IMR-90 (cell line): ENCODE results near the gene SORCS1. TPM values are rescaled to one million over a fixed set of nuclear protein-coding genes. Genes with fewer than 3 reads are reported as not detected.

ENCODE experiments used
- ATAC-seq: fragments of 200-7000 bp; cut with Tn5 transposase; 2 replicates; pipeline ENCODE4 v1.9.1; 2020; ENCODE audit warnings: low read depth, mild to moderate bottlenecking, moderate library complexity
- BruUV-seq: library from RNA; stranded (reverse); fragments of 400-500 nt; replicated peaks from 2 replicates; lab custom pipeline; 2021; lab: Mats Ljungman, UMichigan
- CTCF ChIA-PET: fragments of 300-600 bp; formaldehyde crosslinking; extraction: SDS; loops from one replicate; lab custom pipeline; 2021; ENCODE audit warnings: antibody characterized with exemption; lab: Yijun Ruan, JAX
- POLR2A ChIA-PET: fragments of 300-600 bp; sonication (Branson Sonifier 250); formaldehyde crosslinking; loops from one replicate; lab custom pipeline; 2022; ENCODE audit warnings: antibody characterized with exemption; ENCODE audit not compliant: unreplicated experiment; lab: Charles Lee
- DNase-seq: peaks from one replicate; pipeline ENCODE4 v3.0.0; 2013
- H2AFZ ChIP-seq: replicated peaks from 2 replicates; pipeline ENCODE3; 2013; ENCODE audit warnings: low read length, mild to moderate bottlenecking; ENCODE audit not compliant: poor library complexity
- H2AK5ac ChIP-seq: 2 replicates; pipeline ENCODE4 v1.6.1; 2013; ENCODE audit warnings: low read depth, low read length, inconsistent platforms
- H2AK9ac ChIP-seq: replicated peaks from 2 replicates; pipeline ENCODE3; 2013; ENCODE audit warnings: mild to moderate bottlenecking, low read depth, low read length, moderate library complexity; ENCODE audit not compliant: poor library complexity
- H2BK120ac ChIP-seq: 2 replicates; pipeline ENCODE4 v1.6.1; 2013; ENCODE audit warnings: low read depth, low read length, inconsistent platforms
- H2BK15ac ChIP-seq: 3 replicates; pipeline ENCODE4 v1.6.1; 2013; ENCODE audit warnings: low read depth, low read length, inconsistent platforms
- H2BK20ac ChIP-seq: 2 replicates; pipeline ENCODE4 v1.6.1; 2013; ENCODE audit warnings: low read depth, mild to moderate bottlenecking, inconsistent platforms, low read length, moderate library complexity
- H2BK5ac ChIP-seq: 2 replicates; pipeline ENCODE4 v1.6.1; 2013; ENCODE audit warnings: mild to moderate bottlenecking, low read depth, low read length, inconsistent platforms; ENCODE audit not compliant: poor library complexity, severe bottlenecking
- H3K14ac ChIP-seq: replicated peaks from 2 replicates; pipeline ENCODE4 v1.6.1; 2013; ENCODE audit warnings: low read depth, low read length, inconsistent platforms
- H3K18ac ChIP-seq: 2 replicates; pipeline ENCODE4 v1.6.1; 2013; ENCODE audit warnings: low read depth, low read length, control low read depth
- H3K23ac ChIP-seq: 2 replicates; pipeline ENCODE4 v1.6.1; 2013; ENCODE audit warnings: low read depth, low read length, inconsistent platforms
- H3K27ac ChIP-seq: 2 replicates; pipeline ENCODE4 v1.5.1; 2013; ENCODE audit warnings: mild to moderate bottlenecking, control low read depth, low read length; ENCODE audit not compliant: insufficient read depth
- H3K27me3 ChIP-seq: 2 replicates; pipeline ENCODE4 v1.6.1; 2013; ENCODE audit warnings: low read length; ENCODE audit not compliant: control insufficient read depth, insufficient read depth
- H3K36me3 ChIP-seq: 2 replicates; pipeline ENCODE4 v1.6.1; 2013; ENCODE audit warnings: low read length, mixed read lengths; ENCODE audit not compliant: control insufficient read depth, insufficient read depth
- H3K4ac ChIP-seq: 2 replicates; pipeline ENCODE4 v1.6.1; 2013; ENCODE audit warnings: low read depth, low read length, inconsistent platforms
- H3K4me1 ChIP-seq: 2 replicates; pipeline ENCODE4 v1.6.1; 2013; ENCODE audit warnings: low read length, mixed read lengths; ENCODE audit not compliant: control insufficient read depth, insufficient read depth
- H3K4me2 ChIP-seq: 2 replicates; pipeline ENCODE4 v1.6.1; 2013; ENCODE audit warnings: low read depth, mild to moderate bottlenecking, control low read depth, low read length, moderate library complexity
- H3K4me3 ChIP-seq: 2 replicates; pipeline ENCODE4 v1.5.1; 2013; ENCODE audit warnings: low read depth, mild to moderate bottlenecking, control low read depth, low read length, moderate library complexity; ENCODE audit not compliant: insufficient read depth
- H3K56ac ChIP-seq: 2 replicates; pipeline ENCODE4 v1.6.1; 2013; ENCODE audit warnings: low read length, inconsistent platforms; ENCODE audit not compliant: insufficient read depth; ENCODE audit errors: extremely low read depth
- H3K79me1 ChIP-seq, 2 experiments: 2 replicates each; pipeline ENCODE4 v1.6.1; 2013; ENCODE audit warnings: low read length in 2 of 2, inconsistent platforms in 1 of 2, low read depth in 1 of 2
- H3K9ac ChIP-seq: 2 replicates; pipeline ENCODE4 v1.6.1; 2013; ENCODE audit warnings: low read depth, low read length, control low read depth
- H3K9me1 ChIP-seq: 2 replicates; pipeline ENCODE4 v1.6.1; 2013; ENCODE audit warnings: low read length, inconsistent platforms; ENCODE audit not compliant: insufficient read depth
- H3K9me3 ChIP-seq: 2 replicates; pipeline ENCODE4 v1.6.1; 2013; ENCODE audit warnings: low read length; ENCODE audit not compliant: control insufficient read depth, insufficient read depth
- H4K20me1 ChIP-seq: 2 replicates; pipeline ENCODE4 v1.6.1; 2013; ENCODE audit warnings: low read length, inconsistent platforms; ENCODE audit not compliant: insufficient read depth
- H4K5ac ChIP-seq: 2 replicates; pipeline ENCODE4 v1.6.1; 2013; ENCODE audit warnings: mild to moderate bottlenecking, low read depth, low read length, control low read depth
- H4K8ac ChIP-seq, 2 experiments: 2 replicates each; pipeline ENCODE4 v1.6.1; 2013; ENCODE audit warnings: low read depth in 2 of 2, low read length in 2 of 2, control low read depth in 1 of 2, inconsistent platforms in 1 of 2
- H4K91ac ChIP-seq: 2 replicates; pipeline ENCODE4 v1.6.1; 2013; ENCODE audit warnings: low read depth, low read length, inconsistent platforms; ENCODE audit not compliant: insufficient read depth
- BHLHE40 ChIP-seq: fragments of 150-350 bp; IDR thresholded peaks from 2 replicates; pipeline ENCODE4 v1.6.1; 2016; ENCODE audit warnings: mild to moderate bottlenecking, low read depth, low read length
- CEBPB ChIP-seq: IDR thresholded peaks from 2 replicates; pipeline ENCODE4 v1.6.1; 2012; ENCODE audit warnings: low read depth, low read length, improper control_type of control experiment
- CHD1 ChIP-seq: IDR thresholded peaks from 2 replicates; pipeline ENCODE4 v1.6.1; 2012; ENCODE audit warnings: low read depth, low read length, improper control_type of control experiment
- MAFK ChIP-seq: IDR thresholded peaks from 2 replicates; pipeline ENCODE4 v1.6.1; 2012; ENCODE audit warnings: low read depth, low read length, improper control_type of control experiment
- MAZ ChIP-seq: IDR thresholded peaks from 2 replicates; pipeline ENCODE4 v1.6.1; 2012; ENCODE audit warnings: low read depth, mild to moderate bottlenecking, low read length, improper control_type of control experiment, moderate library complexity, borderline replicate concordance
- MXI1 ChIP-seq: IDR thresholded peaks from 2 replicates; pipeline ENCODE4 v1.6.1; 2012; ENCODE audit warnings: low read depth, mild to moderate bottlenecking, low read length, moderate library complexity, borderline replicate concordance
- NFE2L2 ChIP-seq: fragments of 150-350 bp; IDR thresholded peaks from 2 replicates; pipeline ENCODE4 v1.6.1; 2016; ENCODE audit warnings: low read depth, mild to moderate bottlenecking, low read length
- POLR2A ChIP-seq: IDR thresholded peaks from 2 replicates; pipeline ENCODE4 v1.6.1; 2012; ENCODE audit warnings: mild to moderate bottlenecking, low read depth, low read length
- RAD21 ChIP-seq: IDR thresholded peaks from 2 replicates; pipeline ENCODE4 v1.6.1; 2012; ENCODE audit warnings: low read length, improper control_type of control experiment
- RCOR1 ChIP-seq: IDR thresholded peaks from 2 replicates; pipeline ENCODE4 v1.6.1; 2012; ENCODE audit warnings: mild to moderate bottlenecking, low read length, improper control_type of control experiment; ENCODE audit not compliant: insufficient replicate concordance
- RFX5 ChIP-seq: IDR thresholded peaks from 2 replicates; pipeline ENCODE4 v1.8.0; 2012; ENCODE audit warnings: low read depth, mild to moderate bottlenecking, low read length, moderate library complexity
- SMC3 ChIP-seq: fragments of 150-350 bp; IDR thresholded peaks from 2 replicates; pipeline ENCODE4 v1.6.1; 2016; ENCODE audit warnings: low read depth, mild to moderate bottlenecking, antibody characterized with exemption, low read length, moderate library complexity
- WGBS, 2 experiments: methylation state at CpG; one replicate each; pipeline versions ENCODE4 v1.1.5 to v1.1.7; 2013; ENCODE audit warnings: missing lambda C conversion rate in 2 of 2; ENCODE audit not compliant: insufficient read length in 1 of 2; ENCODE audit errors: extremely low coverage in 2 of 2; 5-methylcytosine and 5-hydroxymethylcytosine counted together
- dilution Hi-C: fragments of 300-500 bp; cut with HindIII; formaldehyde crosslinking; loops from one replicate; pipeline ENCODE4 v1.14.3; 2018; ENCODE audit warnings: low sequenced_read_pairs; ENCODE audit not compliant: unreplicated experiment
- in situ Hi-C: fragments of 300-500 bp; cut with MboI; formaldehyde crosslinking; loops from 3 replicates; pipeline ENCODE4 v1.14.3; 2019; ENCODE audit warnings: low sequenced_read_pairs, inconsistent platforms, mixed read lengths
- intact Hi-C: fragments of 100-400 bp; cut with micrococcal nuclease; formaldehyde crosslinking; loops from 2 replicates; pipeline ENCODE4 v1.10.0; 2022
- polyA plus RNA-seq, 3 experiments: library from polyadenylated mRNA; depleted of rRNA; stranded (reverse); fragments of >200 nt; gene quantifications; 2 replicates each; pipeline ENCODE4 v1.2.3, GENCODE V29; 2012; ENCODE audit warnings: low replicate concordance in 1 of 3
- total RNA-seq: library from RNA; depleted of rRNA; stranded (reverse); fragments of >200 nt; gene quantifications from 2 replicates; pipeline ENCODE4 v1.2.3, GENCODE V29; 2012
- TF ChIP-seq, protein P1 (sequence below): conservative IDR thresholded peaks from 2 replicates; pipeline ENCODE4 v1.5.1; 2012; ENCODE audit warnings: mild to moderate bottlenecking, low read depth, low read length, improper control_type of control experiment

Gene SORCS1
- total and polyA plus RNA-seq, 2 of the 4 experiments (the other 2 are of a cell fraction): under 0.01 TPM; not detected in 1

DNA sequence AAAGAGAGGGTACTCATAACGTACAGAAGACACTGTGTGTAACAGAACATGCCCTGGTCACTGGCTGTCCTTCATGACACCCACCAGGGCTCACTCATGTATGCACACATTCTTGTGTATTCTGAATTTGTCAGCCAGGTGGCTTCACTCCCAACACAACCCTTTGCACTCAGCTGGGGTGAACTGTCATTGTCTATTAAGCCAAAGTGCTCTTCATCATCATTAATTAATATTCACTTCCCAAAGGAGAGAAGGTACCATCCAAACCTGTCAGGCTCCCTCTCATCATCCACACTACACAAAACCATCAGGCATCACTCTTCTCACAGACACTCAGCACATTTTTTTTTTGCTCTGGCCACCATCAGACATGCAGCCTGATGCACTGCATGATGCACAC lies 469.8 kb downstream of the SORCS1 start:
- H3K9me1 ChIP-seq: no peaks in the 10 kb centered on the region
- no peak overlapping the region for H2BK20ac ChIP-seq
- H3K9me3 ChIP-seq: peaks cover 4% of the 10 kb centered on the region
- no peak for TF ChIP-seq RFX5
- no peak for TF ChIP-seq CHD1
- no peak for TF ChIP-seq NFE2L2
- TF ChIP-seq BHLHE40: no peak
- no peak for TF ChIP-seq POLR2A
- no peak for TF ChIP-seq CEBPB
- TF ChIP-seq MAZ: no peak
- TF ChIP-seq RCOR1: no peak
- TF ChIP-seq, protein P1, sequence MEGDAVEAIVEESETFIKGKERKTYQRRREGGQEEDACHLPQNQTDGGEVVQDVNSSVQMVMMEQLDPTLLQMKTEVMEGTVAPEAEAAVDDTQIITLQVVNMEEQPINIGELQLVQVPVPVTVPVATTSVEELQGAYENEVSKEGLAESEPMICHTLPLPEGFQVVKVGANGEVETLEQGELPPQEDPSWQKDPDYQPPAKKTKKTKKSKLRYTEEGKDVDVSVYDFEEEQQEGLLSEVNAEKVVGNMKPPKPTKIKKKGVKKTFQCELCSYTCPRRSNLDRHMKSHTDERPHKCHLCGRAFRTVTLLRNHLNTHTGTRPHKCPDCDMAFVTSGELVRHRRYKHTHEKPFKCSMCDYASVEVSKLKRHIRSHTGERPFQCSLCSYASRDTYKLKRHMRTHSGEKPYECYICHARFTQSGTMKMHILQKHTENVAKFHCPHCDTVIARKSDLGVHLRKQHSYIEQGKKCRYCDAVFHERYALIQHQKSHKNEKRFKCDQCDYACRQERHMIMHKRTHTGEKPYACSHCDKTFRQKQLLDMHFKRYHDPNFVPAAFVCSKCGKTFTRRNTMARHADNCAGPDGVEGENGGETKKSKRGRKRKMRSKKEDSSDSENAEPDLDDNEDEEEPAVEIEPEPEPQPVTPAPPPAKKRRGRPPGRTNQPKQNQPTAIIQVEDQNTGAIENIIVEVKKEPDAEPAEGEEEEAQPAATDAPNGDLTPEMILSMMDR: no peak
- no peak for TF ChIP-seq RAD21
- no peak for TF ChIP-seq MXI1
- TF ChIP-seq SMC3: no peak
- TF ChIP-seq MAFK: no peak
- dilution Hi-C loops (no loop called here), in situ Hi-C loops (no loop called here), intact Hi-C loops (no loop called here)
- no peak overlapping the region for H2AK9ac ChIP-seq
- H2AFZ ChIP-seq: no peak overlapping the region
- BruUV-seq: no TSS peak
- ATAC-seq (no peak), DNase-seq (no peak)
- H4K20me1 ChIP-seq: no peaks in the 10 kb centered on the region
- H2BK15ac ChIP-seq: no peak overlapping the region
- H3K23ac ChIP-seq: no peak overlapping the region
- H2AK5ac ChIP-seq: no peak overlapping the region
- no peaks in the 10 kb centered on the region for H3K4me1 ChIP-seq
- no peak overlapping the region for H4K5ac ChIP-seq
- ChIA-PET CTCF (no interaction called here), POLR2A (no interaction called here)
- H2BK5ac ChIP-seq: no peak overlapping the region
- H3K36me3 ChIP-seq: no peaks in the 10 kb centered on the region
- no peak overlapping the region for H3K56ac ChIP-seq
- no peaks in the 10 kb centered on the region for H3K79me1 ChIP-seq
- no peak overlapping the region for H3K18ac ChIP-seq
- no peak overlapping the region for H3K4ac ChIP-seq
- no peak overlapping the region for H4K8ac ChIP-seq
- H3K14ac ChIP-seq: no peak overlapping the region
- no peak overlapping the region for H3K27ac ChIP-seq
- H3K4me2 ChIP-seq: no peak overlapping the region
- H3K9ac ChIP-seq: no peak overlapping the region
- no CpG with 5 or more reads among the region's 1 CpG for WGBS, 2 experiments
- H3K4me3 ChIP-seq: no peak overlapping the region
- H4K91ac ChIP-seq: no peak overlapping the region
- no peaks in the 10 kb centered on the region for H3K27me3 ChIP-seq
- no peak overlapping the region for H2BK120ac ChIP-seq
